Measurements from ENCODE around the gene A3GALT2.

DNA sequence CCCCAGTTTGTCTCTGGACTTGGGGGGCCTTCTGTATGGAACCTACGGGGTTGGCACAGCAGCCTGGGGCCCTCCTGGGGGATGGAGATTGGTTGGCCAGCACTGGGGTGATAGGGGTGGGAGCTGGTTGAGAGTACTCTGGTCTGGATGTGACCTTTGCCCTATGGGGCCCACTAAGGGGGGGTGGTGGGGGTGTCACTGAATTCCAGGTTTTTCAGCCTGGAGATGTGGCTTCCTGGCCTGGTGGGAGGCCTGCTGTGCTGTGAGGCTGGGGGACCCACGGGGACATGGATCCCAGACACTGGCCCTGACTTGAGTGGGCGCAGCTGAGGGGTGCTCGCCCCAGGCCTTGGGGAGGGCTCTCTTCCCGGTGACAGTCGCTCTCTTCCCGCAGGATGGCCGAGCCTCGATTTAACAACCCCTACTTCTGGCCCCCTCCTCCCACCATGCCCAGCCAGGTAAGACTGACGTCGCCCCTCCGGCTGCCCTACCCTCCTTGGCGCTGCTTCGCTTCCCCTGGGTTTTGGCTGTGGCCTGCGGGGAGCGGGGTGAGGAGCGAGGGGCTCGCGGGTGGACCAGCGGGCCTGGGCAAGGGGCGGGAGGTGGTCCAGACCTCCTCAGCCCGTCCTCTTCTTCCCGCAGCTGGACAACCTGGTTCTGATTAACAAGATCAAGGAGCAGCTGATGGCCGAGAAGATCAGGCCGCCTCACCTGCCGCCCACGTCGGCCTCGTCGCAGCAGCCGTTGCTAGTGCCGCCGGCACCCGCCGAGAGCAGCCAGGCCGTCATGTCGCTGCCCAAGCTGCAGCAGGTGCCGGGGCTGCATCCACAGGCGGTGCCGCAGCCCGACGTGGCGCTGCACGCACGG, 45.0 kb downstream of the A3GALT2 start:
- TF ChIP-seq POLR2A (IDR thresholded peaks at IDR 0.05) (no peak), EP300 (IDR thresholded peaks at IDR 0.05; ENCODE audit: low read depth) (no peak), POLR2AphosphoS5 (IDR thresholded peaks at IDR 0.05) (no peak)
- TF ChIP-seq, protein P1, sequence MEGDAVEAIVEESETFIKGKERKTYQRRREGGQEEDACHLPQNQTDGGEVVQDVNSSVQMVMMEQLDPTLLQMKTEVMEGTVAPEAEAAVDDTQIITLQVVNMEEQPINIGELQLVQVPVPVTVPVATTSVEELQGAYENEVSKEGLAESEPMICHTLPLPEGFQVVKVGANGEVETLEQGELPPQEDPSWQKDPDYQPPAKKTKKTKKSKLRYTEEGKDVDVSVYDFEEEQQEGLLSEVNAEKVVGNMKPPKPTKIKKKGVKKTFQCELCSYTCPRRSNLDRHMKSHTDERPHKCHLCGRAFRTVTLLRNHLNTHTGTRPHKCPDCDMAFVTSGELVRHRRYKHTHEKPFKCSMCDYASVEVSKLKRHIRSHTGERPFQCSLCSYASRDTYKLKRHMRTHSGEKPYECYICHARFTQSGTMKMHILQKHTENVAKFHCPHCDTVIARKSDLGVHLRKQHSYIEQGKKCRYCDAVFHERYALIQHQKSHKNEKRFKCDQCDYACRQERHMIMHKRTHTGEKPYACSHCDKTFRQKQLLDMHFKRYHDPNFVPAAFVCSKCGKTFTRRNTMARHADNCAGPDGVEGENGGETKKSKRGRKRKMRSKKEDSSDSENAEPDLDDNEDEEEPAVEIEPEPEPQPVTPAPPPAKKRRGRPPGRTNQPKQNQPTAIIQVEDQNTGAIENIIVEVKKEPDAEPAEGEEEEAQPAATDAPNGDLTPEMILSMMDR (IDR thresholded peaks at IDR 0.05) = no peak

Data from transverse colon (tissue), 4 donors.